GM19239 (cell line): ENCODE results near the gene NAALADL2.

Experiments used
- DNase-seq: peaks from one replicate; pipeline ENCODE4 v3.0.0; 2011; ENCODE audit warnings: low spot score; ENCODE audit not compliant: insufficient read length
- FAIRE-seq: peaks from 2 replicates; lab custom pipeline; 2011; peaks lifted over from hg19 to GRCh38; lab: Jason Lieb, UNC

Gene NAALADL2

GRCh38 chr3:175185903-175186302, 326.8 kb downstream of the NAALADL2 start:
- FAIRE-seq (no peak), DNase-seq (no peak)

GRCh38 chr3:175186511-175186910, 327.4 kb downstream of the NAALADL2 start:
- no peak for DNase-seq
- FAIRE-seq, result no peak

- no peak for DNase-seq
- no peak for FAIRE-seq
These were observed 328.5 kb downstream of the NAALADL2 start for GRCh38 chr3:175187586-175187985.

GRCh38 chr3:175192536-175192935, 333.4 kb downstream of the NAALADL2 start:
- DNase-seq (no peak), FAIRE-seq (no peak)

- no peak for FAIRE-seq
- no peak for DNase-seq
These were observed 334.8 kb downstream of the NAALADL2 start for GRCh38 chr3:175193815-175194518.

- no peak for FAIRE-seq
- DNase-seq, result no peak
These were observed 340.1 kb downstream of the NAALADL2 start for GRCh38 chr3:175198991-175199783.

GRCh38 chr3:175199961-175200360, 340.8 kb downstream of the NAALADL2 start:
- DNase-seq, result no peak
- no peak for FAIRE-seq

- DNase-seq, result no peak
- FAIRE-seq, result no peak
These were observed 341.4 kb downstream of the NAALADL2 start for GRCh38 chr3:175200391-175201095.

- DNase-seq, result no peak
- FAIRE-seq, result no peak
These were observed 348.2 kb downstream of the NAALADL2 start for GRCh38 chr3:175207361-175207760.

GRCh38 chr3:175208326-175208725, 349.2 kb downstream of the NAALADL2 start:
- FAIRE-seq (no peak), DNase-seq (no peak)

GRCh38 chr3:175211466-175211865, 352.3 kb downstream of the NAALADL2 start:
- FAIRE-seq (no peak), DNase-seq (no peak)

- no peak for FAIRE-seq
- no peak for DNase-seq
These were observed 353.8 kb downstream of the NAALADL2 start for GRCh38 chr3:175212896-175213295.

- FAIRE-seq (no peak), DNase-seq (no peak)
These were observed 355.1 kb downstream of the NAALADL2 start for GRCh38 chr3:175214216-175214615.

GRCh38 chr3:175215833-175216232, 356.7 kb downstream of the NAALADL2 start:
- FAIRE-seq (no peak), DNase-seq (no peak)

- FAIRE-seq, result no peak
- DNase-seq, result no peak
These were observed 363.2 kb downstream of the NAALADL2 start for GRCh38 chr3:175222356-175222755.

- no peak for FAIRE-seq
- no peak for DNase-seq
These were observed 364.9 kb downstream of the NAALADL2 start for GRCh38 chr3:175224051-175224450.

GRCh38 chr3:175226444-175226843, 367.3 kb downstream of the NAALADL2 start:
- FAIRE-seq (no peak), DNase-seq (no peak)

GRCh38 chr3:175227126-175227525, 368.0 kb downstream of the NAALADL2 start:
- FAIRE-seq (no peak), DNase-seq (no peak)

- FAIRE-seq, result no peak
- DNase-seq, result no peak
These were observed 375.1 kb downstream of the NAALADL2 start for GRCh38 chr3:175233957-175234940.

GRCh38 chr3:175238801-175239200, 379.7 kb downstream of the NAALADL2 start:
- DNase-seq, result no peak
- no peak for FAIRE-seq
